HCT116 (cell line): ENCODE data around the gene SKA3. TPM values are rescaled to one million over a fixed set of nuclear protein-coding genes. Genes with fewer than 3 reads are reported as not detected.

ENCODE experiments used
- ATAC-seq: fragments of 200-7000 bp; cut with Tn5 transposase; 2 replicates; pipeline ENCODE4 v1.9.1; 2020; ENCODE audit warnings: mild to moderate bottlenecking, moderate library complexity
- BruUV-seq: library from RNA; stranded (reverse); fragments of 400-500 nt; replicated peaks from 2 replicates; lab custom pipeline; 2021; lab: Mats Ljungman, UMichigan
- CTCF ChIA-PET: fragments of 300-600 bp; sonication (Branson Sonifier 250); formaldehyde crosslinking; loops from one replicate; lab custom pipeline; 2021; ENCODE audit warnings: antibody characterized with exemption; lab: Charles Lee
- POLR2A ChIA-PET: fragments of 300-600, 350-600 bp; sonication (Branson Sonifier 250); formaldehyde crosslinking; loops from one replicate; lab custom pipeline; 2021; ENCODE audit warnings: antibody characterized with exemption; lab: Charles Lee
- RAD21 ChIA-PET, 2 experiments: fragments of 300-600 bp; sonication (Branson Sonifier 250); formaldehyde crosslinking; loops; one replicate each; lab custom pipeline; 2023; ENCODE audit warnings: low total read pairs in 2 of 2; ENCODE audit not compliant: uncharacterized antibody in 2 of 2, unreplicated experiment in 2 of 2, low non-redundant PET in 1 of 2; lab: Charles Lee
- DNase-seq: peaks from one replicate; pipeline ENCODE4 v3.0.0-alpha.2; 2010; ENCODE audit warnings: low read depth, low spot score
- H2AFZ ChIP-seq: fragments of 200-600 bp; shearing (Covaris generic), sonication (generic); 2 replicates; pipeline ENCODE4 v1.6.1; 2017; ENCODE audit warnings: low read depth, mixed run types, mixed read lengths, antibody characterized with exemption, low read length; ENCODE audit not compliant: poor library complexity, severe bottlenecking
- H3K27ac ChIP-seq: 2 replicates; pipeline ENCODE4 v1.5.1; 2012; ENCODE audit warnings: low read depth, low read length
- H3K27me3 ChIP-seq: fragments of 200-600 bp; sonication (generic); 2 replicates; pipeline ENCODE4 v1.6.1; 2016; ENCODE audit warnings: mixed run types, low read length, mixed read lengths; ENCODE audit not compliant: insufficient read depth
- H3K36me3 ChIP-seq, 2 experiments: fragments of 200-500 bp in 1 of 2; fragments of 200-600 bp in 1 of 2; sonication (Bioruptor generic) in 1 of 2; sonication (generic) in 1 of 2; 2 replicates each; pipeline versions ENCODE4 v1.5.1 to v1.6.1; 2014 to 2016; ENCODE audit warnings: low read length in 2 of 2, inconsistent platforms in 1 of 2, mixed read lengths in 1 of 2, mixed run types in 1 of 2; ENCODE audit not compliant: insufficient read depth in 2 of 2, control insufficient read depth in 1 of 2
- H3K4me1 ChIP-seq, 2 experiments: fragments of 200-600 bp in 1 of 2; sonication (generic) in 1 of 2; 2 replicates each; pipeline versions ENCODE4 v1.5.1 to v1.6.1; 2012 to 2017; ENCODE audit warnings: low read length in 2 of 2, inconsistent platforms in 1 of 2, mild to moderate bottlenecking in 1 of 2, mixed read lengths in 1 of 2, mixed run types in 1 of 2, moderate library complexity in 1 of 2; ENCODE audit not compliant: insufficient read depth in 2 of 2, control insufficient read depth in 1 of 2
- H3K4me2 ChIP-seq: fragments of 200-600 bp; sonication (generic); 2 replicates; pipeline ENCODE4 v1.6.1; 2017; ENCODE audit warnings: mixed run types, low read length, mixed read lengths
- H3K4me3 ChIP-seq, 2 experiments: fragments of 200-600 bp in 1 of 2; sonication (generic) in 1 of 2; replicated peaks in 1 of 2; 2 replicates each; pipeline ENCODE4 v1.5.1; 2011 to 2016; ENCODE audit warnings: low read length in 2 of 2, control low read depth in 1 of 2, low read depth in 1 of 2, mild to moderate bottlenecking in 1 of 2, mixed read lengths in 1 of 2, mixed run types in 1 of 2
- H3K79me2 ChIP-seq: fragments of 200-600 bp; sonication (generic); 2 replicates; pipeline ENCODE4 v1.6.1; 2017; ENCODE audit warnings: mild to moderate bottlenecking, mixed run types, low read length, moderate library complexity, mixed read lengths; ENCODE audit not compliant: insufficient read depth
- H3K9ac ChIP-seq: fragments of 200-600 bp; sonication (generic); 2 replicates; pipeline ENCODE4 v1.6.1; 2016; ENCODE audit warnings: low read length, mixed read lengths
- H3K9me2 ChIP-seq: fragments of 200-600 bp; sonication (generic), shearing (Covaris generic); 2 replicates; pipeline ENCODE4 v1.6.1; 2017; ENCODE audit warnings: mixed run types, mild to moderate bottlenecking, moderate library complexity; ENCODE audit not compliant: insufficient read depth
- H3K9me3 ChIP-seq, 2 experiments: fragments of 200-500 bp in 1 of 2; fragments of 200-600 bp in 1 of 2; sonication (Bioruptor generic) in 1 of 2; sonication (generic) in 1 of 2; 2 replicates each; pipeline ENCODE4 v1.6.1; 2014 to 2017; ENCODE audit warnings: low read length in 2 of 2, mixed read lengths in 2 of 2, inconsistent platforms in 1 of 2, low read depth in 1 of 2, mild to moderate bottlenecking in 1 of 2, mixed run types in 1 of 2, moderate library complexity in 1 of 2; ENCODE audit not compliant: control insufficient read depth in 1 of 2, insufficient read depth in 1 of 2
- H4K20me1 ChIP-seq: fragments of 200-600 bp; sonication (generic), shearing (Covaris generic); 2 replicates; pipeline ENCODE4 v1.6.1; 2017; ENCODE audit warnings: mixed run types, mild to moderate bottlenecking, moderate library complexity; ENCODE audit not compliant: insufficient read depth
- CBX3 ChIP-seq: IDR thresholded peaks from 2 replicates; pipeline ENCODE4 v1.6.1; 2012; ENCODE audit warnings: low read depth
- CTCF ChIP-seq, 3 experiments: fragments of 200-600 bp in 1 of 3; sonication (generic) in 1 of 3; IDR thresholded peaks in 2 of 3; conservative IDR thresholded peaks in 1 of 3; 2 replicates each; pipeline ENCODE4 v1.5.1; 2012 to 2017; ENCODE audit warnings: low read depth in 2 of 3, low read length in 2 of 3, antibody characterized with exemption in 1 of 3, borderline replicate concordance in 1 of 3, control low read depth in 1 of 3, mild to moderate bottlenecking in 1 of 3, mixed read lengths in 1 of 3, mixed run types in 1 of 3, moderate library complexity in 1 of 3; ENCODE audit not compliant: insufficient read depth in 1 of 3
- EGR1 ChIP-seq: IDR thresholded peaks from 2 replicates; pipeline ENCODE4 v1.6.1; 2012; ENCODE audit warnings: low read depth
- ELF1 ChIP-seq: IDR thresholded peaks from 2 replicates; pipeline ENCODE4 v1.6.1; 2012; ENCODE audit warnings: low read depth, borderline replicate concordance
- EZH2 ChIP-seq: fragments of 200-600 bp; sonication (generic); IDR thresholded peaks from 2 replicates; pipeline ENCODE4 v1.6.1; 2017; ENCODE audit warnings: antibody characterized with exemption, mixed run types
- EZH2phosphoT487 ChIP-seq: fragments of 200-600 bp; IDR thresholded peaks from 2 replicates; pipeline ENCODE4 v1.6.1; 2018; ENCODE audit warnings: antibody characterized with exemption, borderline replicate concordance
- FOSL1 ChIP-seq: IDR thresholded peaks from 2 replicates; pipeline ENCODE4 v1.6.1; 2012; ENCODE audit warnings: low read depth
- JUND ChIP-seq: IDR thresholded peaks from 2 replicates; pipeline ENCODE4 v1.6.1; 2012
- POLR2A ChIP-seq: IDR thresholded peaks from 2 replicates; pipeline ENCODE4 v1.7.0; 2011; ENCODE audit warnings: borderline replicate concordance; ENCODE audit not compliant: insufficient read depth, insufficient read length; ENCODE audit errors: extremely low read depth
- POLR2AphosphoS5 ChIP-seq: IDR thresholded peaks from 2 replicates; pipeline ENCODE4 v1.6.1; 2011; ENCODE audit warnings: mild to moderate bottlenecking, low read depth, low read length, moderate library complexity
- RAD21 ChIP-seq: IDR thresholded peaks from 2 replicates; pipeline ENCODE4 v1.6.1; 2012; ENCODE audit warnings: low read depth, mild to moderate bottlenecking
- REST ChIP-seq: IDR thresholded peaks from 2 replicates; pipeline ENCODE4 v1.6.1; 2012; ENCODE audit warnings: low read depth
- SIN3A ChIP-seq: IDR thresholded peaks from 2 replicates; pipeline ENCODE4 v1.6.1; 2012; ENCODE audit warnings: low read depth
- SP1 ChIP-seq: IDR thresholded peaks from 2 replicates; pipeline ENCODE4 v1.6.1; 2012; ENCODE audit warnings: low read depth
- SRF ChIP-seq: IDR thresholded peaks from 2 replicates; pipeline ENCODE4 v1.6.1; 2012; ENCODE audit warnings: low read depth
- TCF7L2 ChIP-seq: IDR thresholded peaks from 2 replicates; pipeline ENCODE4 v1.7.0; 2011; ENCODE audit warnings: borderline replicate concordance, inconsistent platforms; ENCODE audit not compliant: insufficient read depth, insufficient read length; ENCODE audit errors: extremely low read depth
- YY1 ChIP-seq: IDR thresholded peaks from 2 replicates; pipeline ENCODE4 v1.6.1; 2011; ENCODE audit warnings: low read length, low read depth, moderate library complexity, mild to moderate bottlenecking; ENCODE audit not compliant: insufficient replicate concordance; ENCODE audit errors: extremely low read depth
- ZBTB33 ChIP-seq: IDR thresholded peaks from 2 replicates; pipeline ENCODE4 v1.6.1; 2011; ENCODE audit warnings: mild to moderate bottlenecking, low read length, moderate library complexity; ENCODE audit not compliant: insufficient replicate concordance; ENCODE audit errors: extremely low read depth
- ZFX ChIP-seq: fragments of 450-650 bp; IDR thresholded peaks from 2 replicates; pipeline ENCODE4 v1.6.1; 2017
- ZNF274 ChIP-seq: fragments of 200-500 bp; sonication (Bioruptor generic); IDR thresholded peaks from 2 replicates; pipeline ENCODE4 v1.6.1; 2014; ENCODE audit warnings: mild to moderate bottlenecking, low read depth, low read length, inconsistent platforms
- intact Hi-C: fragments of 100-400 bp; cut with micrococcal nuclease; formaldehyde crosslinking; loops from 2 replicates; pipeline ENCODE4 v1.10.0; 2022
- total RNA-seq: library from RNA; stranded (reverse); gene quantifications from one replicate; pipeline ENCODE4 v1.2.1, GENCODE V29; 2021; ENCODE audit not compliant: unreplicated experiment

The SKA3 gene
- total RNA-seq, 1 experiment from 2014 or later = 43.3 TPM

- TF ChIP-seq TCF7L2 = no peak
- TF ChIP-seq CTCF (IDR thresholded peaks at IDR 0.05 in 2 of 3, conservative IDR thresholded peaks at IDR 0.05 in 1 of 3; ENCODE audit: borderline replicate concordance in 1 of 3, insufficient read depth in 1 of 3, low read depth in 2 of 3, low read length in 2 of 3) = no peak
- no peak for TF ChIP-seq ZFX
- no peak for TF ChIP-seq FOSL1
- no peak for TF ChIP-seq SIN3A
- TF ChIP-seq SP1 = no peak
- TF ChIP-seq POLR2AphosphoS5 = no peak
- no peak for TF ChIP-seq REST
- no peak for TF ChIP-seq RAD21
- TF ChIP-seq ELF1 = no peak
- TF ChIP-seq CBX3 = no peak
- no peak for TF ChIP-seq POLR2A
- no peak for TF ChIP-seq EGR1
- no peak for TF ChIP-seq EZH2
- TF ChIP-seq YY1 = no peak
- no peak for TF ChIP-seq ZBTB33
- no peak for TF ChIP-seq EZH2phosphoT487
- no peak for TF ChIP-seq SRF
- no peak for TF ChIP-seq JUND
- no peak for TF ChIP-seq ZNF274
- no peak overlapping the region for H2AFZ ChIP-seq
- no TSS peak for BruUV-seq
These were observed 70.3 kb downstream of the SKA3 start for GRCh38 chr13:21106089-21106488.

More at GRCh38 chr13:21106089-21106488, 70.3 kb downstream of the SKA3 start:
- intact Hi-C loops = no loop called here
- ChIA-PET CTCF (no interaction called here), POLR2A (no interaction called here), RAD21 (no interaction called here)
- no peaks in the 10 kb centered on the region for H3K79me2 ChIP-seq
- no peak overlapping the region for H3K27ac ChIP-seq
- H3K4me3 ChIP-seq = no peak overlapping the region
- H3K27me3 ChIP-seq = no peaks in the 10 kb centered on the region
- ATAC-seq (no peak), DNase-seq (no peak)
- H4K20me1 ChIP-seq = no peaks in the 10 kb centered on the region
- H3K4me1 ChIP-seq = peaks cover 0 to 3% of the 10 kb centered on the region in 2 experiments; a peak in 1 of 4 replicates
- no peaks in the 10 kb centered on the region for H3K36me3 ChIP-seq
- H3K9me3 ChIP-seq = no peaks in the 10 kb centered on the region
- H3K4me2 ChIP-seq = no peak overlapping the region
- H3K9ac ChIP-seq = no peak overlapping the region
- H3K9me2 ChIP-seq = no peaks in the 10 kb centered on the region
